GM19324 (cell line): ENCODE results near the gene NDUFS8.
A peak's percentile ranks its signal among the peaks of the same experiment; 100 is the strongest.

Experiments used
- ATAC-seq: cut with Tn5 transposase; IDR thresholded peaks from one replicate; pipeline ENCODE4 v1.9.1; 2021; ENCODE audit warnings: mild to moderate bottlenecking, moderate library complexity; ENCODE audit not compliant: unreplicated experiment, low FRiP score

NDUFS8 gene

GRCh38 chr11:68035266-68035876 lies 4.9 kb downstream of the NDUFS8 start:
- ATAC-seq, result no peak

- ATAC-seq, result no peak
Observed at GRCh38 chr11:68036141-68036716, 5.7 kb downstream of the NDUFS8 start.

- ATAC-seq, result no peak
Observed at GRCh38 chr11:68036717-68037239, 6.3 kb downstream of the NDUFS8 start.

GRCh38 chr11:68037411-68038225 lies 7.1 kb downstream of the NDUFS8 start:
- ATAC-seq, result no peak

GRCh38 chr11:68038226-68038717 lies 7.8 kb downstream of the NDUFS8 start:
- ATAC-seq, result no peak

GRCh38 chr11:68038718-68039525 lies 8.4 kb downstream of the NDUFS8 start, which contains the start of gene TCIRG1:
Gene TCIRG1 (plus strand): TSS chr11:68039025. CDS start chr11:68041272, 2,247 bp downstream.
- ATAC-seq, result peak; percentile 36

GRCh38 chr11:68039526-68040086 lies 9.1 kb downstream of the NDUFS8 start:
- ATAC-seq, result no peak

GRCh38 chr11:68040101-68040956 lies 9.8 kb downstream of the NDUFS8 start:
- ATAC-seq, result peak; percentile 38

- ATAC-seq, result no peak
Observed at GRCh38 chr11:68040957-68041591, 10.6 kb downstream of the NDUFS8 start.

- ATAC-seq, result no peak
Observed at GRCh38 chr11:68041617-68042218, 11.2 kb downstream of the NDUFS8 start.

GRCh38 chr11:68042219-68043028 lies 11.9 kb downstream of the NDUFS8 start:
- no peak for ATAC-seq

- ATAC-seq, result no peak
Observed at GRCh38 chr11:68043029-68043348, 12.5 kb downstream of the NDUFS8 start.

GRCh38 chr11:68043349-68044144 lies 13.1 kb downstream of the NDUFS8 start:
- ATAC-seq, result no peak

GRCh38 chr11:68044145-68044813 lies 13.8 kb downstream of the NDUFS8 start:
- no peak for ATAC-seq

GRCh38 chr11:68044898-68045351 lies 14.4 kb downstream of the NDUFS8 start:
- ATAC-seq, result no peak
